HL-60 (cell line): ENCODE results near the gene MUL1.

Experiments
- DNase-seq, 2 experiments: peaks; one replicate each; pipeline ENCODE4 v3.0.0-alpha.2; 2010 to 2020; ENCODE audit warnings: low read depth in 1 of 2, low spot score in 1 of 2
- H3K27ac ChIP-seq: fragments of 250-450 bp; sonication (Bioruptor Pico); replicated peaks from 2 replicates; pipeline ENCODE4 v1.5.1; 2020; ENCODE audit warnings: mild to moderate bottlenecking, moderate library complexity
- H3K27me3 ChIP-seq: fragments of 250-450 bp; sonication (Bioruptor Pico); 2 replicates; pipeline ENCODE4 v1.5.1; 2021; ENCODE audit warnings: mild to moderate bottlenecking, moderate library complexity; ENCODE audit not compliant: insufficient read depth, poor library complexity, severe bottlenecking
- H3K4me3 ChIP-seq: replicated peaks from 2 replicates; pipeline ENCODE4 v1.5.1; 2011; ENCODE audit warnings: mild to moderate bottlenecking, control low read depth, low read length; ENCODE audit not compliant: insufficient read depth
- GABPA ChIP-seq: IDR thresholded peaks from 2 replicates; pipeline ENCODE4 v1.6.1; 2012; ENCODE audit warnings: low read depth
- POLR2AphosphoS5 ChIP-seq: IDR thresholded peaks from 2 replicates; pipeline ENCODE4 v1.6.1; 2012; ENCODE audit warnings: low read depth
- SPI1 ChIP-seq: IDR thresholded peaks from 2 replicates; pipeline ENCODE4 v1.6.1; 2012; ENCODE audit warnings: low read depth, mild to moderate bottlenecking, borderline replicate concordance
- TF ChIP-seq, protein P1 (sequence below): IDR thresholded peaks from one replicate; pipeline ENCODE4 v1.5.1; 2011; ENCODE audit warnings: low read length, control low read depth, inconsistent platforms; ENCODE audit not compliant: insufficient read depth
- TF ChIP-seq, protein P2 (sequence below): IDR thresholded peaks from 2 replicates; pipeline ENCODE4 v1.6.1; 2012; ENCODE audit warnings: low read depth; ENCODE audit not compliant: insufficient replicate concordance

Gene MUL1

DNA sequence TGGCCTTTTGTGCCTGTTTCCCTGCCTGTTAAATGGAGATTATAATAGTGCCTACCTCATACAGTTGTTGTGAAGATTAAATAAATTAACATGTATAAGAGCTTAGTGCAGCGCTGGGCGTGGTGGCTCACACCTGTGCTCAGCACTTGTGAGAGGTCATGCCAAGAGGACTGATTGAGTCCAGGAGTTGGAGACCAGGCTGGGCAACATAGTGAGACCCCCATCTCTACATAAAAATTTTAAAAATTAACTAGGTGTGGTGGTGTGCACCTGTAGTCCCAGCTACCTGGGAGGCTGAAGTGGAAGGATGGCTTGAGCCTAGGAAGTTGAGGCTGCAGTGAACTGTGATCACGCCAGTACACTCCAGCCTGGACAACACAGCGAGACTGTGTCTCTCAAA lies 34.1 kb downstream of the MUL1 start:
- Histone ChIP-seq H3K27ac (no peak overlapping the region), H3K27me3 (peaks cover 22% of the 10 kb centered on the region), H3K4me3 (no peak overlapping the region)
- TF ChIP-seq, protein P1, sequence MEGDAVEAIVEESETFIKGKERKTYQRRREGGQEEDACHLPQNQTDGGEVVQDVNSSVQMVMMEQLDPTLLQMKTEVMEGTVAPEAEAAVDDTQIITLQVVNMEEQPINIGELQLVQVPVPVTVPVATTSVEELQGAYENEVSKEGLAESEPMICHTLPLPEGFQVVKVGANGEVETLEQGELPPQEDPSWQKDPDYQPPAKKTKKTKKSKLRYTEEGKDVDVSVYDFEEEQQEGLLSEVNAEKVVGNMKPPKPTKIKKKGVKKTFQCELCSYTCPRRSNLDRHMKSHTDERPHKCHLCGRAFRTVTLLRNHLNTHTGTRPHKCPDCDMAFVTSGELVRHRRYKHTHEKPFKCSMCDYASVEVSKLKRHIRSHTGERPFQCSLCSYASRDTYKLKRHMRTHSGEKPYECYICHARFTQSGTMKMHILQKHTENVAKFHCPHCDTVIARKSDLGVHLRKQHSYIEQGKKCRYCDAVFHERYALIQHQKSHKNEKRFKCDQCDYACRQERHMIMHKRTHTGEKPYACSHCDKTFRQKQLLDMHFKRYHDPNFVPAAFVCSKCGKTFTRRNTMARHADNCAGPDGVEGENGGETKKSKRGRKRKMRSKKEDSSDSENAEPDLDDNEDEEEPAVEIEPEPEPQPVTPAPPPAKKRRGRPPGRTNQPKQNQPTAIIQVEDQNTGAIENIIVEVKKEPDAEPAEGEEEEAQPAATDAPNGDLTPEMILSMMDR = no peak
- no peak for TF ChIP-seq SPI1
- no peak for TF ChIP-seq GABPA
- no peak for DNase-seq

DNA sequence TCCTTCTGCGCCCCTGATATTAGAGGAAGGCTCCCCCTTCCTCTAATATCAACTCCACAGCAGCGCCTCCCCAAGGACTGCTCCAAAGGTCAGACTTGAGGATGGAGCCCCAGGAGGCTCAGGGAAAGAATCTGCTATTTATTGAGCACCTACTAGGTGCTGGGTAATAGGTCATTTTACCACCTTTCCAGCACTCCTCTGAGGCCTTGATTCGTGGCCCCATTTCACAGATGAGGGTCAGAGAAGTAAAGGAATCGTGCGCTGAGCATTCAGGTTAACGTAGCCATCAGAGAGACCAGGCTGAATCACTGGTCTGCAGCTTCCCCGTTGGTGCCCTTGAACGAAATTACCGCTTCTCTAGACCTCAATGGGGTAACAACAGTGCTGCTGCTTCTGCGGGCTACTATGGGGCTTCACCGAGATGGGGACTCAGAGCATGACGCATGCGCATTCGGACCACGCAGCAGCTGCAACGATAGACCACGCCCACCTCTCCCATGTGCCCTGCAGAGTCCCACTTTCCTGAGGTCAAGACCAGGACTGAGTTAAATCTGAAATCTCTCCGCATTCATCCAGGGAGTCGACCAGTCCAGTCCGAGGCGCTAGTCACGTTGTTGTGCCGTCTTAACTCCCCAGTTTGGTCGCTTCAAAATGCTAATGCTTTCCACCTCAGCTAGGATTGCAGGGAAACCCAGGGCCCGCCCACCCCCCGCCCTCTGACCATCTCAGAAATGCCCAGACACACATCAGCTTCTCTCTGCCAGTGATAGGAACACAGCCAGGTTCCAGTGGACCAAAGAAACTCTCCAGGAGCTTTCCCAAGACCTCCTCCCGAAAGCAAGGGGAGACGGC lies 34.9 kb downstream of the MUL1 start:
- Histone ChIP-seq H3K27me3 (peaks cover 21% of the 10 kb centered on the region), H3K4me3 (no peak overlapping the region), H3K27ac (no peak overlapping the region)
- no peak for DNase-seq
- TF ChIP-seq, protein P2, sequence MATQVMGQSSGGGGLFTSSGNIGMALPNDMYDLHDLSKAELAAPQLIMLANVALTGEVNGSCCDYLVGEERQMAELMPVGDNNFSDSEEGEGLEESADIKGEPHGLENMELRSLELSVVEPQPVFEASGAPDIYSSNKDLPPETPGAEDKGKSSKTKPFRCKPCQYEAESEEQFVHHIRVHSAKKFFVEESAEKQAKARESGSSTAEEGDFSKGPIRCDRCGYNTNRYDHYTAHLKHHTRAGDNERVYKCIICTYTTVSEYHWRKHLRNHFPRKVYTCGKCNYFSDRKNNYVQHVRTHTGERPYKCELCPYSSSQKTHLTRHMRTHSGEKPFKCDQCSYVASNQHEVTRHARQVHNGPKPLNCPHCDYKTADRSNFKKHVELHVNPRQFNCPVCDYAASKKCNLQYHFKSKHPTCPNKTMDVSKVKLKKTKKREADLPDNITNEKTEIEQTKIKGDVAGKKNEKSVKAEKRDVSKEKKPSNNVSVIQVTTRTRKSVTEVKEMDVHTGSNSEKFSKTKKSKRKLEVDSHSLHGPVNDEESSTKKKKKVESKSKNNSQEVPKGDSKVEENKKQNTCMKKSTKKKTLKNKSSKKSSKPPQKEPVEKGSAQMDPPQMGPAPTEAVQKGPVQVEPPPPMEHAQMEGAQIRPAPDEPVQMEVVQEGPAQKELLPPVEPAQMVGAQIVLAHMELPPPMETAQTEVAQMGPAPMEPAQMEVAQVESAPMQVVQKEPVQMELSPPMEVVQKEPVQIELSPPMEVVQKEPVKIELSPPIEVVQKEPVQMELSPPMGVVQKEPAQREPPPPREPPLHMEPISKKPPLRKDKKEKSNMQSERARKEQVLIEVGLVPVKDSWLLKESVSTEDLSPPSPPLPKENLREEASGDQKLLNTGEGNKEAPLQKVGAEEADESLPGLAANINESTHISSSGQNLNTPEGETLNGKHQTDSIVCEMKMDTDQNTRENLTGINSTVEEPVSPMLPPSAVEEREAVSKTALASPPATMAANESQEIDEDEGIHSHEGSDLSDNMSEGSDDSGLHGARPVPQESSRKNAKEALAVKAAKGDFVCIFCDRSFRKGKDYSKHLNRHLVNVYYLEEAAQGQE = no peak

DNA sequence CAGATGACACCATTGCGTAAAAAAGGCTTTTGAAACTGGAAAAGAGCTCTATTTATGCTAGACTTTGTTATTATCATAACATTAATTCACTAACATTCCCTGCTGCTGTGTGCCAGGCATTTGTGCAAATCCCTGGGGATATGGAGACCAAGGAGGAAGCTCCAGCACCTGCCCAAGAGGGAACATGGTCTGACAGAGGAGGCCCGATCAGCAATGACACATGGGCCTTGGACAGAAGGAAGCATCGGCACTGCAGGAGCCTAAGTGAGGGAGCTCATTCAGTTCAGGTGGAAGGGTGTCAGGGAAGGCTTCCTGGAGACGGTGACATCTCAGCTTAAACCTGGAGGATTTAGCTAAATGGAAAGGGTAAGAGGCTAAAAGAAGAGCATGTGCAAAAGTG lies 35.8 kb downstream of the MUL1 start:
- Histone ChIP-seq H3K4me3 (no peak overlapping the region), H3K27ac (no peak overlapping the region), H3K27me3 (peaks cover 21% of the 10 kb centered on the region)
- no peak for DNase-seq
- TF ChIP-seq POLR2AphosphoS5 (no peak), GABPA (no peak), SPI1 (no peak)
- TF ChIP-seq, protein P1 = no peak
- TF ChIP-seq, protein P2 = no peak

DNA sequence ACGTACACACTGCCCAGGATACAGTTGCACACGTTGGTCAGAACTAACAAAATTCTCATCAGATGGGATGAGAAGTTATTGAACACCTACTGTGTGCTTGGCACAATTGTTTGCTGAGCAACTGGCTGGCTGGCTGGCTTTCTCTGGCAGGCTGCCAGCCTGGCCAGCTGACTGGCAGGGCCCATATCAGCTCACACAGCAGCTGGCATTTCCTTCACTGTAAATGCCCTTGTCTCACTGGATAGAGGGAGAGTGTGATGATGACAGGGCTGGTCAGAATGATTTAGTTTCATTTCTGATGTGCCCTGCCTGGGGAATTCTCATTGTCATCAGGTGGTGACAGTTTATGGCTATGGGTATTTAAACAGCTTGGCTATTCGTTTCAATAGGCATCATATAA lies 37.8 kb downstream of the MUL1 start:
- Histone ChIP-seq H3K27me3 (peaks cover 6% of the 10 kb centered on the region), H3K4me3 (no peak overlapping the region), H3K27ac (no peak overlapping the region)
- no peak for DNase-seq
- TF ChIP-seq, protein P2 = no peak
- TF ChIP-seq GABPA (no peak), SPI1 (no peak), POLR2AphosphoS5 (no peak)
- TF ChIP-seq, protein P1 = no peak
